ENCODE results near the gene DOK5.

Gene DOK5

GRCh38 chr20:54640800-54641199 is 165.4 kb downstream of the DOK5 start:
- no peak for TF ChIP-seq EZH2phosphoT487 (IDR thresholded peaks at IDR 0.05; ENCODE audit: borderline replicate concordance)
- TF ChIP-seq CTCF (conservative IDR thresholded peaks at IDR 0.05; ENCODE audit: low read length): no peak
- Histone ChIP-seq H3F3A (ENCODE audit: low read depth) (no peaks in the 10 kb centered on the region), H3K4me3 (ENCODE audit: low read length, poor library complexity, severe bottlenecking) (no peak overlapping the region), H4K20me1 (ENCODE audit: insufficient read depth, low read length, poor library complexity, severe bottlenecking) (no peaks in the 10 kb centered on the region), H3K9me3 (ENCODE audit: insufficient read depth, low read depth, low read length) (no peaks in the 10 kb centered on the region), H3K27me3 (ENCODE audit: insufficient read depth, low read length, poor library complexity, severe bottlenecking) (no peaks in the 10 kb centered on the region), H3K9me2 (replicated peaks; ENCODE audit: low read depth, low read length) (no peaks in the 10 kb centered on the region), H3K36me3 (ENCODE audit: insufficient read depth, low read length) (no peaks in the 10 kb centered on the region), H3K4me1 (ENCODE audit: insufficient read depth, low read length, poor library complexity, severe bottlenecking) (no peaks in the 10 kb centered on the region), H3K4me2 (ENCODE audit: low read depth, low read length, poor library complexity, severe bottlenecking) (no peak overlapping the region), H2AFZ (ENCODE audit: low read length) (no peak overlapping the region), H3K9ac (ENCODE audit: low read depth, low read length, poor library complexity, severe bottlenecking) (no peak overlapping the region), H3K79me2 (ENCODE audit: insufficient read depth, low read length) (no peaks in the 10 kb centered on the region)

GRCh38 chr20:54642864-54643667 is 167.7 kb downstream of the DOK5 start:
- Histone ChIP-seq H3K9me3 (ENCODE audit: insufficient read depth, low read depth, low read length) (no peaks in the 10 kb centered on the region), H3K4me2 (ENCODE audit: low read depth, low read length, poor library complexity, severe bottlenecking) (no peak overlapping the region), H3K9ac (ENCODE audit: low read depth, low read length, poor library complexity, severe bottlenecking) (no peak overlapping the region)

GRCh38 chr20:54643761-54644160 is 168.4 kb downstream of the DOK5 start:
- Histone ChIP-seq H3K9me2 (replicated peaks; ENCODE audit: low read depth, low read length) (no peaks in the 10 kb centered on the region), H4K20me1 (ENCODE audit: insufficient read depth, low read length, poor library complexity, severe bottlenecking) (no peaks in the 10 kb centered on the region), H2AFZ (ENCODE audit: low read length) (no peak overlapping the region), H3K4me2 (ENCODE audit: low read depth, low read length, poor library complexity, severe bottlenecking) (no peak overlapping the region), H3K36me3 (ENCODE audit: insufficient read depth, low read length) (no peaks in the 10 kb centered on the region), H3K9me3 (ENCODE audit: insufficient read depth, low read depth, low read length) (no peaks in the 10 kb centered on the region), H3K79me2 (ENCODE audit: insufficient read depth, low read length) (no peaks in the 10 kb centered on the region), H3K9ac (ENCODE audit: low read depth, low read length, poor library complexity, severe bottlenecking) (no peak overlapping the region), H3K27me3 (ENCODE audit: insufficient read depth, low read length, poor library complexity, severe bottlenecking) (no peaks in the 10 kb centered on the region), H3K4me3 (ENCODE audit: low read length, poor library complexity, severe bottlenecking) (no peak overlapping the region), H3F3A (ENCODE audit: low read depth) (no peaks in the 10 kb centered on the region), H3K4me1 (ENCODE audit: insufficient read depth, low read length, poor library complexity, severe bottlenecking) (no peaks in the 10 kb centered on the region)
- no peak for TF ChIP-seq CTCF (conservative IDR thresholded peaks at IDR 0.05; ENCODE audit: low read length)
- no peak for TF ChIP-seq EZH2phosphoT487 (IDR thresholded peaks at IDR 0.05; ENCODE audit: borderline replicate concordance)

More at GRCh38 chr20:54642864-54643667, 167.7 kb downstream of the DOK5 start:
- Histone ChIP-seq H3F3A (ENCODE audit: low read depth) (no peaks in the 10 kb centered on the region), H3K4me1 (ENCODE audit: insufficient read depth, low read length, poor library complexity, severe bottlenecking) (no peaks in the 10 kb centered on the region), H3K9me2 (replicated peaks; ENCODE audit: low read depth, low read length) (no peaks in the 10 kb centered on the region), H3K79me2 (ENCODE audit: insufficient read depth, low read length) (no peaks in the 10 kb centered on the region), H3K4me3 (ENCODE audit: low read length, poor library complexity, severe bottlenecking) (no peak overlapping the region), H3K36me3 (ENCODE audit: insufficient read depth, low read length) (no peaks in the 10 kb centered on the region), H4K20me1 (ENCODE audit: insufficient read depth, low read length, poor library complexity, severe bottlenecking) (no peaks in the 10 kb centered on the region), H2AFZ (ENCODE audit: low read length) (no peak overlapping the region), H3K27me3 (ENCODE audit: insufficient read depth, low read length, poor library complexity, severe bottlenecking) (no peaks in the 10 kb centered on the region)
- TF ChIP-seq EZH2phosphoT487 (IDR thresholded peaks at IDR 0.05; ENCODE audit: borderline replicate concordance): no peak
- TF ChIP-seq CTCF (conservative IDR thresholded peaks at IDR 0.05; ENCODE audit: low read length): no peak

All from Loucy (cell line).